DND-41 (cell line): Measurements from ENCODE around the gene ST7.

Experiments
- CTCF ChIP-seq: IDR thresholded peaks from 2 replicates; pipeline ENCODE4 v1.5.1; 2012; ENCODE audit warnings: borderline replicate concordance, low read length, moderate library complexity, mild to moderate bottlenecking; ENCODE audit not compliant: poor library complexity, severe bottlenecking; ENCODE audit errors: extremely low read depth
- EZH2 ChIP-seq: IDR thresholded peaks from 3 replicates; pipeline ENCODE4 v1.6.1; 2012; ENCODE audit warnings: borderline replicate concordance, low read depth, mild to moderate bottlenecking, moderate library complexity, low read length, inconsistent platforms; ENCODE audit not compliant: severe bottlenecking

GRCh38 chr7:117124591-117125220 lies 171.4 kb downstream of the ST7 start:
- peak; percentile 28 for TF ChIP-seq EZH2
- no peak for TF ChIP-seq CTCF
